Activated T-helper 1 cell treated with anti-CD3 and anti-CD28 coated beads, Interleukin-12 subunit alpha, Interleukin-12 subunit beta, Interleukin-2, Interleukin-4 antibody, amounts not matched to agents 30 ng/mL and 10 ng/mL and 1 ng/mL, durations not matched to agents 14 hours and 24 hours and 36 hours (primary cell): Measurements from ENCODE around the gene ATAD5. TPM values are rescaled to one million over a fixed set of nuclear protein-coding genes. Genes with fewer than 3 reads are reported as not detected.

Source experiments
- total RNA-seq: library from RNA; stranded (reverse); gene quantifications from 2 replicates; pipeline ENCODE4 v1.2.3, GENCODE V29; 2022

The ATAD5 gene
- total RNA-seq, 1 donor from 2014 or later, result 26.2 TPM

Other genes starting within 250 kb of the ATAD5 start
- gene CRLF3, start 7.3 kb upstream of the ATAD5 start, total RNA-seq, result 45.6 and 49.5 TPM in 2 replicates
- gene TEFM, start 74.3 kb downstream of the ATAD5 start, total RNA-seq, result 16.9 and 19.5 TPM in 2 replicates
- gene ADAP2, start 90.0 kb downstream of the ATAD5 start, total RNA-seq, result 0.75 and 1.1 TPM in 2 replicates
- 8.6 and 10.6 TPM in 2 replicates for gene RNF135, start 139.1 kb downstream of the ATAD5 start, total RNA-seq